Measurements from ENCODE around the gene ACTR6. TPM values are rescaled to one million over a fixed set of nuclear protein-coding genes. Genes with fewer than 3 reads are reported as not detected.

ACTR6 gene
- total and polyA plus RNA-seq, 10 of the 15 experiments (the other 5 are each of a cell fraction or from before 2014, with no cell fraction given) = 17.4 to 62.4 (median 40.5) TPM

- TF ChIP-seq MLLT1 (IDR thresholded peaks at IDR 0.05) = no peak
- no peak for TF ChIP-seq NFYB (IDR thresholded peaks at IDR 0.05; ENCODE audit: insufficient read depth, low read depth, low read length)
- no peak for TF ChIP-seq POLR2A (IDR thresholded peaks at IDR 0.05; ENCODE audit: low read depth, low read length)
- no peak for TF ChIP-seq MYB (IDR thresholded peaks at IDR 0.05; ENCODE audit: borderline replicate concordance, low read depth, low read length)
- TF ChIP-seq BCL11A (IDR thresholded peaks at IDR 0.05; ENCODE audit: low read depth, low read length) = no peak
- no peak for TF ChIP-seq ZNF592 (IDR thresholded peaks at IDR 0.05)
- TF ChIP-seq IRF4 (IDR thresholded peaks at IDR 0.05; ENCODE audit: low read depth, low read length) = no peak
- no peak for TF ChIP-seq PML (IDR thresholded peaks at IDR 0.05; ENCODE audit: low read length)
- TF ChIP-seq ZBTB33 (IDR thresholded peaks at IDR 0.05) = no peak
Observed at GRCh38 chr12:100186071-100186470, 14.5 kb upstream of the ACTR6 start (continued).

All from GM12878 (cell line).